Endothelial cell of umbilical vein (primary cell): ENCODE results near the gene B4GALNT1. TPM values are rescaled to one million over a fixed set of nuclear protein-coding genes. Genes with fewer than 3 reads are reported as not detected.
"Not testable (repeated sequence)": the region's sequence is repeated elsewhere in the genome, so short reads cannot be mapped to it uniquely, and the experiment has no call there.

ENCODE experiments used
- BruUV-seq: library from RNA; stranded (reverse); fragments of 400-500 nt; replicated peaks from 2 replicates; lab custom pipeline; 2021; lab: Mats Ljungman, UMichigan
- CTCF ChIA-PET: fragments of 300-600, 350-600 bp; sonication (Branson Sonifier 250); formaldehyde crosslinking; loops from one replicate; lab custom pipeline; 2021; ENCODE audit warnings: antibody characterized with exemption, inconsistent platforms; lab: Charles Lee
- POLR2A ChIA-PET: fragments of 300-600, 350-600 bp; sonication (Branson Sonifier 250); formaldehyde crosslinking; loops from one replicate; lab custom pipeline; 2021; ENCODE audit warnings: antibody characterized with exemption, inconsistent platforms; lab: Charles Lee
- DNase-seq: peaks from one replicate; pipeline ENCODE4 v3.0.0-alpha.2; 2011; ENCODE audit warnings: low read depth, low spot score
- FAIRE-seq: peaks from 2 replicates; lab custom pipeline; 2011; peaks lifted over from hg19 to GRCh38; lab: Jason Lieb, UNC
- H2AFZ ChIP-seq: 2 replicates; pipeline ENCODE4 v1.6.0; 2012; ENCODE audit warnings: low read depth, low read length, control low read depth, inconsistent platforms
- H3K27ac ChIP-seq: 2 replicates; pipeline ENCODE4 v1.5.1; 2011; ENCODE audit warnings: low read depth, mild to moderate bottlenecking, control low read depth, low read length, moderate library complexity; ENCODE audit not compliant: insufficient read depth
- H3K27me3 ChIP-seq, 2 experiments: 2 replicates each; pipeline versions ENCODE4 v1.6.0 to v1.6.1; 2011; ENCODE audit warnings: low read length in 2 of 2, mixed read lengths in 1 of 2; ENCODE audit not compliant: control insufficient read depth in 2 of 2, insufficient read depth in 2 of 2
- H3K36me3 ChIP-seq, 2 experiments: 2 replicates in 1 of 2; 3 replicates in 1 of 2; pipeline ENCODE4 v1.5.1; 2011; ENCODE audit warnings: low read length in 2 of 2, mild to moderate bottlenecking in 1 of 2, moderate library complexity in 1 of 2; ENCODE audit not compliant: control insufficient read depth in 2 of 2, insufficient read depth in 2 of 2; ENCODE audit errors: extremely low read depth in 1 of 2
- H3K4me1 ChIP-seq: 3 replicates; pipeline ENCODE4 v1.5.1; 2011; ENCODE audit warnings: mild to moderate bottlenecking, low read length; ENCODE audit not compliant: control insufficient read depth, insufficient read depth; ENCODE audit errors: extremely low read depth
- H3K4me2 ChIP-seq: 2 replicates; pipeline ENCODE4 v1.6.1; 2011; ENCODE audit warnings: low read length, control low read depth, mixed read lengths; ENCODE audit not compliant: insufficient read depth
- H3K4me3 ChIP-seq, 3 experiments: fragments of 200-600 bp in 1 of 3; sonication (generic), shearing (Covaris generic) in 1 of 3; replicated peaks in 1 of 3; 2 replicates each; pipeline ENCODE4 v1.5.1; 2011 to 2016; ENCODE audit warnings: control low read depth in 3 of 3, low read length in 3 of 3, mild to moderate bottlenecking in 2 of 3, inconsistent platforms in 1 of 3, low read depth in 1 of 3, moderate library complexity in 1 of 3; ENCODE audit not compliant: insufficient read depth in 1 of 3
- H3K79me2 ChIP-seq: 2 replicates; pipeline ENCODE4 v1.6.0; 2012; ENCODE audit warnings: low read length, inconsistent platforms; ENCODE audit not compliant: control insufficient read depth, insufficient read depth
- H3K9ac ChIP-seq: replicated peaks from 2 replicates; pipeline ENCODE3; 2011; ENCODE audit warnings: low read length, control low read depth; ENCODE audit not compliant: insufficient read depth; ENCODE audit errors: extremely low read depth
- H3K9me1 ChIP-seq: replicated peaks from 3 replicates; pipeline ENCODE4 v1.6.0; 2011; ENCODE audit warnings: mild to moderate bottlenecking, low read length; ENCODE audit not compliant: control insufficient read depth, insufficient read depth; ENCODE audit errors: extremely low read depth
- H3K9me3 ChIP-seq: replicated peaks from 2 replicates; pipeline ENCODE4 v1.5.1; 2012; ENCODE audit warnings: low read length, inconsistent platforms; ENCODE audit not compliant: control insufficient read depth, insufficient read depth
- H4K20me1 ChIP-seq: replicated peaks from 2 replicates; pipeline ENCODE3; 2011; ENCODE audit warnings: mild to moderate bottlenecking, low read length; ENCODE audit not compliant: control insufficient read depth, insufficient read depth; ENCODE audit errors: extremely low read depth
- CTCF ChIP-seq, 2 donors: IDR thresholded peaks; 1 replicate in 1 of 2; 2 replicates in 1 of 2; pipeline ENCODE4 v1.5.1; 2011; ENCODE audit warnings: low read length in 2 of 2, mild to moderate bottlenecking in 2 of 2, moderate library complexity in 2 of 2, control low read depth in 1 of 2, inconsistent platforms in 1 of 2, low read depth in 1 of 2; ENCODE audit not compliant: insufficient read depth in 1 of 2; ENCODE audit errors: extremely low read depth in 1 of 2
- EZH2 ChIP-seq: IDR thresholded peaks from 2 replicates; pipeline ENCODE4 v1.6.1; 2012; ENCODE audit warnings: borderline replicate concordance, low read depth, mild to moderate bottlenecking, moderate library complexity, low read length, inconsistent platforms; ENCODE audit not compliant: severe bottlenecking
- FOS ChIP-seq: IDR thresholded peaks from 2 replicates; pipeline ENCODE4 v1.6.1; 2011; ENCODE audit warnings: mild to moderate bottlenecking, low read length, moderate library complexity, borderline replicate concordance; ENCODE audit not compliant: insufficient read depth
- GATA2 ChIP-seq: IDR thresholded peaks from 2 replicates; pipeline ENCODE4 v1.7.0; 2011; ENCODE audit warnings: low read depth, mild to moderate bottlenecking, moderate library complexity, mixed read lengths, low read length; ENCODE audit not compliant: insufficient read length, insufficient read depth
- JUN ChIP-seq: IDR thresholded peaks from 2 replicates; pipeline ENCODE4 v1.6.1; 2011; ENCODE audit warnings: borderline replicate concordance, low read depth; ENCODE audit not compliant: insufficient read length, insufficient read depth
- MAX ChIP-seq: IDR thresholded peaks from 2 replicates; pipeline ENCODE4 v1.6.1; 2011; ENCODE audit not compliant: insufficient read depth, insufficient read length
- MYC ChIP-seq: IDR thresholded peaks from one replicate; pipeline ENCODE4 v1.6.1; 2011; ENCODE audit warnings: mild to moderate bottlenecking, low read depth, low read length
- POLR2A ChIP-seq: IDR thresholded peaks from 2 replicates; pipeline ENCODE4 v1.6.1; 2012; ENCODE audit warnings: low read depth, mild to moderate bottlenecking, control low read depth, low read length
- POLR2AphosphoS5 ChIP-seq: IDR thresholded peaks from 2 replicates; pipeline ENCODE4 v1.6.1; 2012; ENCODE audit warnings: low read depth, mild to moderate bottlenecking, control low read depth, low read length, moderate library complexity; ENCODE audit not compliant: insufficient read depth
- dilution Hi-C: fragments of 300-500 bp; cut with MboI; formaldehyde crosslinking; loops from one replicate; pipeline ENCODE4 v1.15.0; 2019; ENCODE audit warnings: low sequenced_read_pairs; ENCODE audit not compliant: extremely low pct_ligation_motif_present
- intact Hi-C: fragments of 100-400 bp; cut with micrococcal nuclease; formaldehyde crosslinking; loops from one replicate; pipeline ENCODE4 v1.10.0; 2022
- polyA plus RNA-seq, 4 experiments: library from polyadenylated mRNA; depleted of rRNA in 3 of 4; stranded (reverse) in 3 of 4; unstranded in 1 of 4; fragments of >200 nt; gene quantifications; 2 replicates each; pipeline versions ENCODE4 v1.2.1 to v1.2.3, GENCODE V29; 2011 to 2012; ENCODE audit warnings: missing spikeins in 1 of 4
- total RNA-seq: library from RNA; stranded (reverse); gene quantifications from 2 replicates; pipeline ENCODE4 v1.2.3, GENCODE V29; 2021

B4GALNT1 gene
- total and polyA plus RNA-seq, 2 donors (not counting 3 experiments of a cell fraction or from before 2014, with no cell fraction given) = 0.33 to 0.35 TPM

- Histone ChIP-seq H3K27me3 (no peaks in the 10 kb centered on the region), H3K79me2 (no peaks in the 10 kb centered on the region), H3K4me3 (no peak overlapping the region), H3K4me1 (no peaks in the 10 kb centered on the region), H3K27ac (no peak overlapping the region), H3K36me3 (no peaks in the 10 kb centered on the region), H3K9ac (no peak overlapping the region), H3K9me1 (no peaks in the 10 kb centered on the region), H4K20me1 (no peaks in the 10 kb centered on the region), H2AFZ (no peak overlapping the region), H3K9me3 (no peaks in the 10 kb centered on the region), H3K4me2 (no peak overlapping the region)
- no peak for TF ChIP-seq CTCF (IDR thresholded peaks at IDR 0.05; ENCODE audit: extremely low read depth in 1 of 2, insufficient read depth in 1 of 2, low read depth in 1 of 2, low read length in 2 of 2)
- no peak for TF ChIP-seq MYC
- no peak for TF ChIP-seq GATA2
- no peak for TF ChIP-seq POLR2AphosphoS5
- TF ChIP-seq FOS = no peak
- no peak for TF ChIP-seq JUN
- TF ChIP-seq POLR2A = no peak
- TF ChIP-seq MAX = no peak
- TF ChIP-seq EZH2 = no peak
- BruUV-seq = no TSS peak
- DNase-seq (no peak), FAIRE-seq (no peak)
- dilution Hi-C loops = no loop called here
- intact Hi-C loops = no loop called here
- ChIA-PET POLR2A (no interaction called here), CTCF (no interaction called here)
These were observed 33.9 kb upstream of the B4GALNT1 start for GRCh38 chr12:57666897-57667296.

GRCh38 chr12:57665066-57665820 is 32.2 kb upstream of the B4GALNT1 start:
- H3K27ac ChIP-seq, intact Hi-C loops, H3K9me3 ChIP-seq, CTCF ChIA-PET, H3K4me2 ChIP-seq, H3K9me1 ChIP-seq, H3K79me2 ChIP-seq, FAIRE-seq, H3K27me3 ChIP-seq, DNase-seq, BruUV-seq, H3K4me3 ChIP-seq, H3K36me3 ChIP-seq, H3K9ac ChIP-seq, H2AFZ ChIP-seq, POLR2A ChIA-PET, H3K4me1 ChIP-seq, H4K20me1 ChIP-seq, dilution Hi-C loops: not testable (repeated sequence)
